ENCODE data around the gene MUC12. TPM values are rescaled to one million over a fixed set of nuclear protein-coding genes. Genes with fewer than 3 reads are reported as not detected.

MUC12 gene
- total RNA-seq, 6 experiments from 2014 or later, result 0.91 to 2.3 (median 1.6) TPM

DNA sequence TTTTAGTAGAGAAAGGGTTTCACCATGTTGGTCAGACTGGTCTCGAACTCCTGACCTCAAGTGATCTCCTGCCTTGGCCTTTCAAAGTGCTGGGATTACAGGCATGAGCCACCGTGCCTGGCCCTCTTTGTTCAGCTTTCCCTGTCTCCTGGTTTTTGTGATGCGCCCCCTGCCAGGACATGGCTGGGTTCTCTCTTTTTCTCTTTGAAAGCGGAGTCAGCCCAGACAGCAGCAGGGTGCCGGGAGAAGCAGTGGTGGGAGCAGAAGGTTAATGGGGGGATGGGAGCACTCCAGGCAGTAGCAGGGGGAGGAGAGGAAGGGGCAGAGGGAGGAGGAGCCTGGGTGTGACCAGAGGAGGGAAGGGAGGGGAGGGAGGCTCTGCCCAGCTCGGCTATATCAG is 18.2 kb upstream of the MUC12 start:
- Mint-ChIP-seq H3K27me3 (ENCODE audit: insufficient read depth) (peaks cover 21% of the 10 kb centered on the region), H3K4me3 (no peak overlapping the region), H3K9me3 (no peaks in the 10 kb centered on the region), H3K27ac (no peak overlapping the region), H3K36me3 (ENCODE audit: low read depth) (no peaks in the 10 kb centered on the region), H3K4me1 (ENCODE audit: low read depth) (no peaks in the 10 kb centered on the region)
- DNase-seq, result no peak
- TF ChIP-seq, protein P1, sequence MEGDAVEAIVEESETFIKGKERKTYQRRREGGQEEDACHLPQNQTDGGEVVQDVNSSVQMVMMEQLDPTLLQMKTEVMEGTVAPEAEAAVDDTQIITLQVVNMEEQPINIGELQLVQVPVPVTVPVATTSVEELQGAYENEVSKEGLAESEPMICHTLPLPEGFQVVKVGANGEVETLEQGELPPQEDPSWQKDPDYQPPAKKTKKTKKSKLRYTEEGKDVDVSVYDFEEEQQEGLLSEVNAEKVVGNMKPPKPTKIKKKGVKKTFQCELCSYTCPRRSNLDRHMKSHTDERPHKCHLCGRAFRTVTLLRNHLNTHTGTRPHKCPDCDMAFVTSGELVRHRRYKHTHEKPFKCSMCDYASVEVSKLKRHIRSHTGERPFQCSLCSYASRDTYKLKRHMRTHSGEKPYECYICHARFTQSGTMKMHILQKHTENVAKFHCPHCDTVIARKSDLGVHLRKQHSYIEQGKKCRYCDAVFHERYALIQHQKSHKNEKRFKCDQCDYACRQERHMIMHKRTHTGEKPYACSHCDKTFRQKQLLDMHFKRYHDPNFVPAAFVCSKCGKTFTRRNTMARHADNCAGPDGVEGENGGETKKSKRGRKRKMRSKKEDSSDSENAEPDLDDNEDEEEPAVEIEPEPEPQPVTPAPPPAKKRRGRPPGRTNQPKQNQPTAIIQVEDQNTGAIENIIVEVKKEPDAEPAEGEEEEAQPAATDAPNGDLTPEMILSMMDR (IDR thresholded peaks at IDR 0.05), result no peak

DNA sequence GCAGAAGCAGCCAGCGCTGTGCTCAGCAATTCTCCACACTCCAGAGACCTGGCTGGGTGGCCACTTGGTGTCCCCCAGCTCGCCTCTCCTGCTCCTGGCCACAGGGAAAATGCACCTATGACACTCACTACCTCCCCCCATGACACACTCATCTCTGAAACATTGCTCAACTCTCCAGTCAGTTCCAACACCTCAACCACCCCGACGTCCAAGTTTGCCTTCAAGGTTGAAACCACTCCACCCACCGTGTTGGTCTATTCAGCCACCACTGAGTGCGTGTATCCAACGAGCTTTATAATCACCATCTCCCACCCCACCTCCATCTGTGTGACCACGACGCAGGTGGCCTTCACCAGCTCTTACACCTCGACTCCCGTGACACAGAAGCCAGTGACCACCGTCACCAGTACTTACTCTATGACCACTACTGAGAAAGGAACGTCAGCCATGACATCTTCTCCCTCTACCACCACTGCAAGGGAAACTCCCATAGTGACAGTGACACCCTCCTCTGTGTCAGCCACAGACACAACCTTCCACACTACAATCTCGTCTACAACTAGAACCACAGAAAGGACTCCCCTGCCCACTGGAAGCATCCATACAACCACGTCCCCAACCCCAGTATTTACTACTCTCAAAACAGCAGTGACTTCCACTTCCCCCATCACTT is 17.3 kb upstream of the MUC12 start:
- Mint-ChIP-seq H3K4me1 (ENCODE audit: low read depth) (no peaks in the 10 kb centered on the region), H3K27me3 (ENCODE audit: insufficient read depth) (peaks cover 15% of the 10 kb centered on the region), H3K4me3 (no peak overlapping the region), H3K36me3 (ENCODE audit: low read depth) (no peaks in the 10 kb centered on the region), H3K9me3 (no peaks in the 10 kb centered on the region), H3K27ac (no peak overlapping the region)
- no peak for DNase-seq
- TF ChIP-seq, protein P1 (IDR thresholded peaks at IDR 0.05), result no peak

DNA sequence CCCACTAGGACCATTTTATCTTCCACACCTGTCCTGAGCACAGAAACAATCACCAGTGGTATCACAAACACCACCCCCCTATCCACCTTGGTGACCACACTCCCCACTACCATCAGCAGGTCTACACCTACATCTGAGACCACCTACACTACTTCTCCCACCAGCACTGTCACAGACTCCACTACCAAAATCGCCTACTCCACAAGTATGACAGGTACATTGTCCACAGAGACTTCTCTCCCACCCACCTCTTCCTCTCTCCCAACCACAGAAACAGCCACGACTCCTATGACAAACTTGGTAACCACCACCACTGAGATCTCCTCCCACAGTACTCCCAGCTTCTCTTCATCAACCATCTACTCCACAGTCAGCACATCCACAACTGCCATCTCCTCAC is 16.7 kb upstream of the MUC12 start:
- no peaks in the 10 kb centered on the region for H3K36me3 Mint-ChIP-seq (ENCODE audit: low read depth)
- no peaks in the 10 kb centered on the region for H3K4me1 Mint-ChIP-seq (ENCODE audit: low read depth)
- H3K4me3 Mint-ChIP-seq, result no peak overlapping the region
- no peaks in the 10 kb centered on the region for H3K9me3 Mint-ChIP-seq
- H3K27me3 Mint-ChIP-seq (ENCODE audit: insufficient read depth), result peaks cover 15% of the 10 kb centered on the region
- DNase-seq, result no peak
- H3K27ac Mint-ChIP-seq, result no peak overlapping the region
- TF ChIP-seq, protein P1 (IDR thresholded peaks at IDR 0.05), result no peak

DNA sequence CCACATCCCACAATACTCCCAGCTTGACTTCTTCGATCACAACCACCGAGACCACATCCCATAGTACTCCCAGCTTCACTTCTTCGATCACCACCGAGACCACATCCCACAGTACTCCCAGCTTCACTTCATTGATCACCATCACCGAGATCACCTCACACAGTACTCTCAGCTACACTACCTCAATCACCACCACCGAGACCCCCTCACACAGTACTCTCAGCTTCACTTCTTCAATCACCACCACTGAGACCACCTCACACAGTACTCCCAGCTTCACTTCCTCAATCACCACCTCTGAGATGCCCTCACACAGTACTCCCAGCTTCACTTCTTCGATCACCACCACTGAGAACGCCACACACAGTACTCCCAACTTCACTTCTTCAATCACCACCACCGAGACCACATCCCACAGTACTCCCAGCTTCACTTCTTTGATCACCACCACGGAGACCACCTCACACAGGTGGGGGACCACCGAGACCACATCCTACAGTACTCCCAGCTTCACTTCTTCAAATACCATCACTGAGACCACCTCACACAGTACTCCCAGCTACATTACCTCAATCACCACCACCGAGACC is 11.4 kb upstream of the MUC12 start:
- H3K27me3 Mint-ChIP-seq (ENCODE audit: insufficient read depth), result peaks cover 4% of the 10 kb centered on the region
- H3K36me3 Mint-ChIP-seq (ENCODE audit: low read depth), result no peaks in the 10 kb centered on the region
- no peaks in the 10 kb centered on the region for H3K4me1 Mint-ChIP-seq (ENCODE audit: low read depth)
- no peak for DNase-seq
- no peak overlapping the region for H3K4me3 Mint-ChIP-seq
- no peak overlapping the region for H3K27ac Mint-ChIP-seq
- TF ChIP-seq, protein P1 (IDR thresholded peaks at IDR 0.05), result no peak
- no peaks in the 10 kb centered on the region for H3K9me3 Mint-ChIP-seq

DNA sequence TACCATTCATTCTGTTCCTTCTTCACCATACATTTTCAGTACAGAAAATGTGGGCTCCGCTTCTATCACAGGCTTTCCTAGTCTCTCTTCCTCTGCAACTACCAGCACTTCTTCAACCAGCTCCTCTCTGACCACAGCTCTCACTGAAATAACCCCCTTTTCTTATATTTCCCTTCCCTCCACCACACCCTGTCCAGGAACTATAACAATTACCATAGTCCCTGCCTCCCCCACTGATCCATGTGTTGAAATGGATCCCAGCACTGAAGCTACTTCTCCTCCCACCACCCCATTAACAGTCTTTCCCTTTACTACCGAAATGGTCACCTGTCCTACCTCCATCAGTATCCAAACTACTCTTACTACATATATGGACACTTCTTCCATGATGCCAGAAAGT is 9.5 kb upstream of the MUC12 start:
- no peaks in the 10 kb centered on the region for H3K36me3 Mint-ChIP-seq (ENCODE audit: low read depth)
- TF ChIP-seq, protein P1 (IDR thresholded peaks at IDR 0.05), result no peak
- no peak for DNase-seq
- no peak overlapping the region for H3K4me3 Mint-ChIP-seq
- H3K27me3 Mint-ChIP-seq (ENCODE audit: insufficient read depth), result peaks cover 10% of the 10 kb centered on the region
- no peaks in the 10 kb centered on the region for H3K4me1 Mint-ChIP-seq (ENCODE audit: low read depth)
- no peak overlapping the region for H3K27ac Mint-ChIP-seq
- no peaks in the 10 kb centered on the region for H3K9me3 Mint-ChIP-seq
